Endothelial cell (in vitro differentiated cells): ENCODE results near the gene C1RL. TPM values are rescaled to one million over a fixed set of nuclear protein-coding genes. Genes with fewer than 3 reads are reported as not detected.

Source experiments
- DNase-seq: peaks from one replicate; pipeline ENCODE4 v3.0.0; 2021; ENCODE audit warnings: low spot score
- H3K27ac Mint-ChIP-seq: one replicate; pipeline ENCODE4 v1.8.0; 2021; ENCODE audit warnings: mixed read lengths, inconsistent platforms; ENCODE audit not compliant: unreplicated experiment
- H3K27me3 Mint-ChIP-seq: one replicate; pipeline ENCODE4 v1.8.0; 2021; ENCODE audit warnings: mild to moderate bottlenecking, moderate library complexity, mixed read lengths, inconsistent platforms; ENCODE audit not compliant: unreplicated experiment
- H3K36me3 Mint-ChIP-seq: one replicate; pipeline ENCODE4 v1.8.0; 2021; ENCODE audit warnings: mild to moderate bottlenecking, low read depth, mixed read lengths, inconsistent platforms; ENCODE audit not compliant: unreplicated experiment
- H3K4me1 Mint-ChIP-seq: one replicate; pipeline ENCODE4 v1.8.0; 2021; ENCODE audit warnings: mild to moderate bottlenecking, mixed read lengths, inconsistent platforms; ENCODE audit not compliant: unreplicated experiment
- H3K4me3 Mint-ChIP-seq: one replicate; pipeline ENCODE4 v1.8.0; 2021; ENCODE audit warnings: mild to moderate bottlenecking, mixed read lengths, inconsistent platforms; ENCODE audit not compliant: unreplicated experiment
- H3K9me3 Mint-ChIP-seq: one replicate; pipeline ENCODE4 v1.8.0; 2021; ENCODE audit warnings: mixed read lengths, inconsistent platforms; ENCODE audit not compliant: unreplicated experiment
- total RNA-seq: library from RNA; stranded (reverse); fragmentation: NEBNext Ultra II Directional; extraction: Animal tissue kit (Norgen Biotek cat#: 25700); gene quantifications from one replicate; pipeline ENCODE4 v1.2.1, GENCODE V29; 2021; ENCODE audit not compliant: unreplicated experiment
- TF ChIP-seq, protein P1 (sequence below): fragments of 200-600 bp; sonication (generic); IDR thresholded peaks from one replicate; pipeline ENCODE4 v1.5.0; 2021; ENCODE audit warnings: antibody characterized with exemption; ENCODE audit not compliant: unreplicated experiment

The C1RL gene
- total RNA-seq, 1 donor from 2014 or later: 62.3 TPM

GRCh38 chr12:7127916-7128626, 19.1 kb upstream of the C1RL start:
- DNase-seq: no peak
- Mint-ChIP-seq H3K36me3 (peaks cover 11% of the 10 kb centered on the region), H3K4me3 (peak overlapping the region; percentile 58)

DNA sequence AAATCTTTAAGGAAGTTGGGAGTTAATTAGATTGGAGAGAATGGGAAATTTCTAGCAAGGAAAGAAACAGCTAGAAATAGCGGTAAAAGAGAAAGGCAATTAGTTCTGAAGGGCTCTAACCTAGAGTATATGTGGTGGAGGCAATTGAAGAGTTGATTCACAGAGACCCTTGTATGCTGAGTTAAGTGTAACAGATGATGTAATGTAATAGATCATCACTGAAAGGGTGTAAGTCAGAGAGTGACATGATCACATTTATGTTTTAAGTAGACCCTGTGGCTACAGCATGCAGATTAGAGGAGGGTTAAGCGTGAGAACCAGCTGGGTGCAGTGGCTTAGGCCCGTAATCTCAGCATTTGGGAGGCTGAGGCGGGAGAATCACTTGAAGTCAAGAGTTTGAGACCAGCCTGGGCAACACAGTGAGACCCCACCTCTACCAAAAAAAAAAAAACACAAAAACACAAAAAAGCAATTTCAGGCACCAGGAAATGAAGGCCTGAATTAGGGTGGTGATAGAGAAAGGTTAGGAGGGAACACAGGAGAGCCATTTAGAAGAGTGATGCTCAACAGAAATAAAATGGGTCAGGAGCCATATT, 16.7 kb upstream of the C1RL start:
- peaks cover 11% of the 10 kb centered on the region for H3K36me3 Mint-ChIP-seq
- TF ChIP-seq, protein P1, sequence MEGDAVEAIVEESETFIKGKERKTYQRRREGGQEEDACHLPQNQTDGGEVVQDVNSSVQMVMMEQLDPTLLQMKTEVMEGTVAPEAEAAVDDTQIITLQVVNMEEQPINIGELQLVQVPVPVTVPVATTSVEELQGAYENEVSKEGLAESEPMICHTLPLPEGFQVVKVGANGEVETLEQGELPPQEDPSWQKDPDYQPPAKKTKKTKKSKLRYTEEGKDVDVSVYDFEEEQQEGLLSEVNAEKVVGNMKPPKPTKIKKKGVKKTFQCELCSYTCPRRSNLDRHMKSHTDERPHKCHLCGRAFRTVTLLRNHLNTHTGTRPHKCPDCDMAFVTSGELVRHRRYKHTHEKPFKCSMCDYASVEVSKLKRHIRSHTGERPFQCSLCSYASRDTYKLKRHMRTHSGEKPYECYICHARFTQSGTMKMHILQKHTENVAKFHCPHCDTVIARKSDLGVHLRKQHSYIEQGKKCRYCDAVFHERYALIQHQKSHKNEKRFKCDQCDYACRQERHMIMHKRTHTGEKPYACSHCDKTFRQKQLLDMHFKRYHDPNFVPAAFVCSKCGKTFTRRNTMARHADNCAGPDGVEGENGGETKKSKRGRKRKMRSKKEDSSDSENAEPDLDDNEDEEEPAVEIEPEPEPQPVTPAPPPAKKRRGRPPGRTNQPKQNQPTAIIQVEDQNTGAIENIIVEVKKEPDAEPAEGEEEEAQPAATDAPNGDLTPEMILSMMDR: no peak
- no peak for DNase-seq
- peaks cover 4% of the 10 kb centered on the region for H3K27me3 Mint-ChIP-seq
- H3K4me1 Mint-ChIP-seq: peaks cover 30% of the 10 kb centered on the region
- H3K4me3 Mint-ChIP-seq: no peak overlapping the region
- no peaks in the 10 kb centered on the region for H3K9me3 Mint-ChIP-seq
- no peak overlapping the region for H3K27ac Mint-ChIP-seq

More at GRCh38 chr12:7127916-7128626, 19.1 kb upstream of the C1RL start:
- TF ChIP-seq, protein P1: no peak
- Mint-ChIP-seq H3K9me3 (no peaks in the 10 kb centered on the region), H3K4me1 (peaks cover 46% of the 10 kb centered on the region), H3K27ac (no peak overlapping the region), H3K27me3 (peaks cover 14% of the 10 kb centered on the region)

GRCh38 chr12:7123806-7124522, 14.9 kb upstream of the C1RL start:
- H3K27ac Mint-ChIP-seq: peak overlapping the region; percentile 38

DNA sequence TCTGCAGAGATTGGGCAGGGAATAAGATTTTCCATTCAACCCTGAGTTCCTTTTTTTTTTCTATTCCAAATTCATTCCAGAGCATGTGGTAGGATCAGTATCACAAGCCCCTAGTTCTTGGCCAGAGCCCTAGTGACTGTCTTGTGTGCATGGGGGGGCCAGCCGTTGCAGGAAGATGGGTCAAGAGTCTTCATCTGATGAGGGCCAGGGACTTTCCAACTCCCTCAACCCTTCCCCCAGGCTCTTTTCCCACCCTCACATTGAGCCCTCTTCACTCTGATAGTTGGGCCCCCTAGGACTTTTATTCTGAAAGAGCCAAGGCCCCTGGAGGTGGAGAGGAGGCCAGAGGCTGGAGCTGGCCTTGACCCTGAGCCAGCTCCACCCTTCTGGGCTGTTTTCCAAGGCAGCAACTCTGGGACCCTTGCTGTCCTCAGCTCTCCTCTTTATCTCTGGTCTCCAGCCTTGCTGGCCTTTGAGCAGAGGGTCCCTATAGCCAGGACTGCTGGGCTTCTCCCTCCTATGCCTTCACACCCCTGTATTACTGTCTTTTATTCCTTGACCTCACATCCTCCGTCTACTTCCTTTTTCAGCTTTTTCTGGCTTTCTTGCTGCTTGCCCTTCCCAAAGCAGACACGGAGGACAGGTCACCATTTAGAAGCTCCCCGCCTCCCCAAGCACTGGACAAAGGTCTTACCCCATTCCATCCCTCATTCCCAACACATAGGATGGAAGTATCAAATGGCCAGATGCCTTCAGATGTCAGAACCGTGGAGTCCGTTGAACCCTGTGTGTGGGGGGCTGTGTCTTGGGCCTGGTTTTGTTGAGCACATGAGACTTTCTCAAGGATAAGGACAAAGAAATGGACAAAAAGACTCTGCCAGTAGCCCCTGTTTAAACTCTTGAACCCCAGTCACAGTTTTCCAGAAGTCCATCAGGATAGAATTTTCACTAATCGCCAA, 14.1 kb upstream of the C1RL start:
- peaks cover 6% of the 10 kb centered on the region for H3K27me3 Mint-ChIP-seq
- H3K9me3 Mint-ChIP-seq: no peaks in the 10 kb centered on the region
- peaks cover 13% of the 10 kb centered on the region for H3K36me3 Mint-ChIP-seq
- H3K4me3 Mint-ChIP-seq: no peak overlapping the region
- H3K4me1 Mint-ChIP-seq: peaks cover 16% of the 10 kb centered on the region
- no peak for DNase-seq
- H3K27ac Mint-ChIP-seq: no peak overlapping the region
- TF ChIP-seq, protein P1: no peak

More at GRCh38 chr12:7123806-7124522, 14.9 kb upstream of the C1RL start:
- H3K4me1 Mint-ChIP-seq: peaks cover 24% of the 10 kb centered on the region
- H3K36me3 Mint-ChIP-seq: peaks cover 11% of the 10 kb centered on the region
- no peak for DNase-seq
- peaks cover 4% of the 10 kb centered on the region for H3K27me3 Mint-ChIP-seq
- no peaks in the 10 kb centered on the region for H3K9me3 Mint-ChIP-seq
- TF ChIP-seq, protein P1: no peak
- no peak overlapping the region for H3K4me3 Mint-ChIP-seq
